ENCODE results near the gene HACL1. TPM values are rescaled to one million over a fixed set of nuclear protein-coding genes. Genes with fewer than 3 reads are reported as not detected.
"Not testable (repeated sequence)": the region's sequence is repeated elsewhere in the genome, so short reads cannot be mapped to it uniquely, and the experiment has no call there.

The HACL1 gene
- total RNA-seq, 2 donors from 2014 or later: 12.3 to 13.2 TPM

- no peak for TF ChIP-seq CTCF (IDR thresholded peaks at IDR 0.05)
These were observed 65.6 kb downstream of the HACL1 start for GRCh38 chr3:15535732-15536131.

GRCh38 chr3:15532614-15533013, 68.8 kb downstream of the HACL1 start:
- not testable (repeated sequence) for H3K27me3 ChIP-seq; DNase-seq (ENCODE audit: low spot score); H3K36me3 ChIP-seq; H3K27ac ChIP-seq; H3K4me1 ChIP-seq; H3K4me3 ChIP-seq; H3K9me3 ChIP-seq

More at GRCh38 chr3:15535732-15536131, 65.6 kb downstream of the HACL1 start:
- H3K9me3 ChIP-seq: no peaks in the 10 kb centered on the region
- H3K27me3 ChIP-seq: no peaks in the 10 kb centered on the region
- no peak for DNase-seq (ENCODE audit: low spot score)
- H3K4me3 ChIP-seq: no peak overlapping the region
- H3K36me3 ChIP-seq: no peaks in the 10 kb centered on the region
- H3K27ac ChIP-seq: no peak overlapping the region
- H3K4me1 ChIP-seq: no peaks in the 10 kb centered on the region

GRCh38 chr3:15531346-15531745, 70.0 kb downstream of the HACL1 start:
- no peak for TF ChIP-seq CTCF (IDR thresholded peaks at IDR 0.05)
- Histone ChIP-seq H3K27ac (no peak overlapping the region), H3K36me3 (no peaks in the 10 kb centered on the region), H3K9me3 (no peaks in the 10 kb centered on the region), H3K27me3 (no peaks in the 10 kb centered on the region), H3K4me3 (no peak overlapping the region), H3K4me1 (peaks cover 0 to 13% of the 10 kb centered on the region in 2 donors)
- DNase-seq (ENCODE audit: low spot score): peak; percentile 11

- Histone ChIP-seq H3K4me3 (no peak overlapping the region), H3K36me3 (no peaks in the 10 kb centered on the region), H3K27ac (no peak overlapping the region), H3K4me1 (peaks cover 0 to 13% of the 10 kb centered on the region in 2 donors), H3K27me3 (no peaks in the 10 kb centered on the region), H3K9me3 (no peaks in the 10 kb centered on the region)
- TF ChIP-seq CTCF (IDR thresholded peaks at IDR 0.05): no peak
- peak; percentile 28 for DNase-seq (ENCODE audit: low spot score)
These were observed 72.4 kb downstream of the HACL1 start for GRCh38 chr3:15528854-15529537.

- Histone ChIP-seq H3K4me3 (no peak overlapping the region), H3K36me3 (no peaks in the 10 kb centered on the region), H3K27me3 (no peaks in the 10 kb centered on the region), H3K9me3 (no peaks in the 10 kb centered on the region), H3K4me1 (peaks cover 0 to 30% of the 10 kb centered on the region in 2 donors), H3K27ac (peak overlapping the region in 1 of 2 donors; percentile 27)
- peak in 1 of 2 donors; percentile 51 for TF ChIP-seq CTCF (IDR thresholded peaks at IDR 0.05)
- peak; percentile 58 for DNase-seq (ENCODE audit: low spot score)
These were observed 74.3 kb downstream of the HACL1 start for GRCh38 chr3:15527031-15527459.

GRCh38 chr3:15525790-15526189, 75.6 kb downstream of the HACL1 start:
- no peaks in the 10 kb centered on the region for H3K36me3 ChIP-seq
- TF ChIP-seq CTCF (IDR thresholded peaks at IDR 0.05): no peak
- peaks cover 0 to 38% of the 10 kb centered on the region in 2 donors for H3K4me1 ChIP-seq
- no peaks in the 10 kb centered on the region for H3K27me3 ChIP-seq
- no peaks in the 10 kb centered on the region for H3K9me3 ChIP-seq
- no peak for DNase-seq (ENCODE audit: low spot score)
- H3K27ac ChIP-seq: no peak overlapping the region
- no peak overlapping the region for H3K4me3 ChIP-seq

All from right atrium auricular region (tissue), 2 donors.